Middle frontal gyrus (tissue), 1 donor: Measurements from ENCODE around the gene PARD3.
"Not testable (repeated sequence)": the region's sequence is repeated elsewhere in the genome, so short reads cannot be mapped to it uniquely, and the experiment has no call there.

ENCODE experiments used
- DNase-seq: peaks from one replicate; pipeline ENCODE4 v3.0.0-alpha.2; 2015; ENCODE audit warnings: low spot score; ENCODE audit errors: extremely low spot score

Gene PARD3

GRCh38 chr10:34717429-34717828 is 97.7 kb downstream of the PARD3 start:
- DNase-seq: no peak

GRCh38 chr10:34716958-34717357 is 98.1 kb downstream of the PARD3 start:
- DNase-seq: no peak

GRCh38 chr10:34716234-34716633 is 98.9 kb downstream of the PARD3 start:
- DNase-seq: no peak

- DNase-seq: no peak
Observed at GRCh38 chr10:34715511-34716187, 99.4 kb downstream of the PARD3 start.

GRCh38 chr10:34713875-34714274 is 101.2 kb downstream of the PARD3 start:
- DNase-seq: no peak

- DNase-seq: no peak
Observed at GRCh38 chr10:34711500-34711899, 103.6 kb downstream of the PARD3 start.

- DNase-seq: no peak
Observed at GRCh38 chr10:34710391-34710751, 104.7 kb downstream of the PARD3 start.

- no peak for DNase-seq
Observed at GRCh38 chr10:34709637-34710390, 105.3 kb downstream of the PARD3 start.

- DNase-seq: no peak
Observed at GRCh38 chr10:34707656-34708055, 107.4 kb downstream of the PARD3 start.

GRCh38 chr10:34706992-34707391 is 108.1 kb downstream of the PARD3 start:
- not testable (repeated sequence) for DNase-seq

GRCh38 chr10:34706147-34706546 is 108.9 kb downstream of the PARD3 start:
- no peak for DNase-seq

GRCh38 chr10:34705563-34705962 is 109.5 kb downstream of the PARD3 start:
- no peak for DNase-seq

GRCh38 chr10:34704526-34705184 is 110.4 kb downstream of the PARD3 start:
- DNase-seq: no peak

- DNase-seq: no peak
Observed at GRCh38 chr10:34702982-34703381, 112.1 kb downstream of the PARD3 start.

- no peak for DNase-seq
Observed at GRCh38 chr10:34702093-34702937, 112.8 kb downstream of the PARD3 start.

GRCh38 chr10:34701194-34701593 is 113.9 kb downstream of the PARD3 start:
- DNase-seq: no peak

- DNase-seq: not testable (repeated sequence)
Observed at GRCh38 chr10:34700752-34701151, 114.3 kb downstream of the PARD3 start.

GRCh38 chr10:34699904-34700517 is 115.1 kb downstream of the PARD3 start:
- DNase-seq: no peak

GRCh38 chr10:34698979-34699378 is 116.1 kb downstream of the PARD3 start:
- DNase-seq: no peak

GRCh38 chr10:34698248-34698831 is 116.8 kb downstream of the PARD3 start:
- no peak for DNase-seq
